ENCODE measurements around the gene AGPS.

Gene AGPS

GRCh38 chr2:177554365-177554764 is 161.8 kb downstream of the AGPS start:
- DNase-seq, result no peak

- no peak for DNase-seq
These were observed 163.6 kb downstream of the AGPS start for GRCh38 chr2:177556153-177556552.

GRCh38 chr2:177557794-177558193 is 165.2 kb downstream of the AGPS start:
- no peak for DNase-seq

- DNase-seq, result no peak
These were observed 167.1 kb downstream of the AGPS start for GRCh38 chr2:177559638-177560037.

GRCh38 chr2:177568390-177568789 is 175.8 kb downstream of the AGPS start:
- DNase-seq, result no peak

- no peak for DNase-seq
These were observed 176.3 kb downstream of the AGPS start for GRCh38 chr2:177568893-177569292.

- no peak for DNase-seq
These were observed 179.7 kb downstream of the AGPS start for GRCh38 chr2:177572236-177572671.

GRCh38 chr2:177573120-177573519 is 180.5 kb downstream of the AGPS start:
- no peak for DNase-seq

GRCh38 chr2:177574356-177574755 is 181.8 kb downstream of the AGPS start:
- DNase-seq, result no peak

GRCh38 chr2:177575358-177575757 is 182.8 kb downstream of the AGPS start:
- DNase-seq, result no peak

GRCh38 chr2:177577075-177577474 is 184.5 kb downstream of the AGPS start:
- DNase-seq, result no peak

GRCh38 chr2:177578454-177578853 is 185.9 kb downstream of the AGPS start:
- no peak for DNase-seq

GRCh38 chr2:177579486-177580036 is 187.0 kb downstream of the AGPS start:
- DNase-seq, result no peak

GRCh38 chr2:177582000-177582399 is 189.4 kb downstream of the AGPS start:
- DNase-seq, result no peak

- DNase-seq, result no peak
These were observed 191.6 kb downstream of the AGPS start for GRCh38 chr2:177584030-177584692.

GRCh38 chr2:177585234-177585863 is 192.8 kb downstream of the AGPS start:
- DNase-seq, result no peak

- DNase-seq, result no peak
These were observed 193.6 kb downstream of the AGPS start for GRCh38 chr2:177586154-177586553.

GRCh38 chr2:177587371-177587770 is 194.8 kb downstream of the AGPS start:
- no peak for DNase-seq

- no peak for DNase-seq
These were observed 196.1 kb downstream of the AGPS start for GRCh38 chr2:177588671-177589070.

GRCh38 chr2:177589186-177589585 is 196.6 kb downstream of the AGPS start:
- no peak for DNase-seq

GRCh38 chr2:177592397-177592796 is 199.8 kb downstream of the AGPS start:
- no peak for DNase-seq

GRCh38 chr2:177592945-177593344 is 200.4 kb downstream of the AGPS start:
- DNase-seq, result no peak

GRCh38 chr2:177593402-177593801 is 200.8 kb downstream of the AGPS start:
- no peak for DNase-seq
